T-helper 22 cell (primary cell): ENCODE results near the gene PRKD3.

ENCODE experiments used
- DNase-seq: peaks from one replicate; pipeline ENCODE4 v3.0.0-alpha.2; 2020; ENCODE audit warnings: low read depth

Gene PRKD3

GRCh38 chr2:37324786-37325624 is at the start of gene PRKD3:
TSS of gene PRKD3 (minus strand) at chr2:37324833. CDS start at chr2:37316524, 8,309 bp downstream.
- peak; percentile 38 for DNase-seq

- DNase-seq, result no peak
These were observed 47.4 kb upstream of the PRKD3 start for GRCh38 chr2:37372000-37372399.

GRCh38 chr2:37370666-37371065 is 46.0 kb upstream of the PRKD3 start:
- DNase-seq, result no peak

- DNase-seq, result no peak
These were observed 43.4 kb upstream of the PRKD3 start for GRCh38 chr2:37367984-37368383.

GRCh38 chr2:37367310-37367709 is 42.7 kb upstream of the PRKD3 start:
- DNase-seq, result no peak

- no peak for DNase-seq
These were observed 42.1 kb upstream of the PRKD3 start for GRCh38 chr2:37366773-37367172.

GRCh38 chr2:37365669-37366068 is 41.0 kb upstream of the PRKD3 start:
- no peak for DNase-seq

GRCh38 chr2:37364351-37364750 is 39.7 kb upstream of the PRKD3 start:
- no peak for DNase-seq

GRCh38 chr2:37361994-37362698 is 37.5 kb upstream of the PRKD3 start:
- no peak for DNase-seq

GRCh38 chr2:37361216-37361815 is 36.7 kb upstream of the PRKD3 start:
- DNase-seq, result no peak

- no peak for DNase-seq
These were observed 33.8 kb upstream of the PRKD3 start for GRCh38 chr2:37358466-37358865.

GRCh38 chr2:37357530-37357929 is 32.9 kb upstream of the PRKD3 start:
- no peak for DNase-seq

- DNase-seq, result no peak
These were observed 32.4 kb upstream of the PRKD3 start for GRCh38 chr2:37357069-37357468.

- DNase-seq, result no peak
These were observed 31.7 kb upstream of the PRKD3 start for GRCh38 chr2:37356299-37356698.

- no peak for DNase-seq
These were observed 31.1 kb upstream of the PRKD3 start for GRCh38 chr2:37355735-37356134.

GRCh38 chr2:37354531-37354930 is 29.9 kb upstream of the PRKD3 start:
- no peak for DNase-seq

- no peak for DNase-seq
These were observed 25.4 kb upstream of the PRKD3 start for GRCh38 chr2:37350034-37350433.

- DNase-seq, result no peak
These were observed 24.7 kb upstream of the PRKD3 start for GRCh38 chr2:37349231-37349860.

- no peak for DNase-seq
These were observed 23.5 kb upstream of the PRKD3 start for GRCh38 chr2:37348155-37348554.

- peak; percentile 65 for DNase-seq
These were observed 20.1 kb upstream of the PRKD3 start, which contains the start of gene QPCT for GRCh38 chr2:37344453-37345361. TSS of gene QPCT (plus strand) at chr2:37344630. CDS start at chr2:37344732, 102 bp downstream.
